Choroid plexus epithelial cell (primary cell): ENCODE results near the gene EPB41L4B.

Experiments
- DNase-seq: peaks from one replicate; pipeline ENCODE4 v3.0.0-alpha.2; 2010; ENCODE audit warnings: low read depth
- H3K4me3 ChIP-seq: 2 replicates; pipeline ENCODE4 v1.5.1; 2011; ENCODE audit warnings: low read depth, mild to moderate bottlenecking, control low read depth, low read length, moderate library complexity
- CTCF ChIP-seq: conservative IDR thresholded peaks from 2 replicates; pipeline ENCODE4 v1.5.1; 2011; ENCODE audit warnings: low read depth, mild to moderate bottlenecking, control low read depth, inconsistent platforms, low read length, moderate library complexity

Gene EPB41L4B

DNA sequence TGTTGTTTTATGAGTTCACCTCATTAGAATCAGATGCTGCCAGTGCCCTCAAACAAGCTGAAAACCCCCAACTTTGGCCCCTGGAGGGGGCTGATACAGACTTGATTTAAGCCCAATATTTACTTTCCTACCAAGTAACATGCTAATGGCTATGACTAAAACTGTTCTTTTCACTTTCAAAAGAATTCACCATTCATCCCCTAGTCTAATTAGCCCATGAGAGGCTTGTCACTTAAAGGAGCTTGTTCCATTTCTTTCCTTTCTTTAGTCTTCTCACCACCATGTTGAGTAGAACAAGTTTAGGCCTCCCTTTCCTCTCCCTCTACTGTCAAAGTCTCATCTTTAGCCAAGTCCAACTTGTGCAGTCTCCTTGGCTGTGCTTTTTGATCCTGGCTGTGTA lies 50.4 kb downstream of the EPB41L4B start:
- H3K4me3 ChIP-seq = no peak overlapping the region
- no peak for TF ChIP-seq CTCF

GRCh38 chr9:109269839-109270238 lies 51.0 kb downstream of the EPB41L4B start:
- DNase-seq = no peak
- no peak for TF ChIP-seq CTCF
- H3K4me3 ChIP-seq = no peak overlapping the region

More for the DNA sequence above, 50.4 kb downstream of the EPB41L4B start:
- no peak for DNase-seq

DNA sequence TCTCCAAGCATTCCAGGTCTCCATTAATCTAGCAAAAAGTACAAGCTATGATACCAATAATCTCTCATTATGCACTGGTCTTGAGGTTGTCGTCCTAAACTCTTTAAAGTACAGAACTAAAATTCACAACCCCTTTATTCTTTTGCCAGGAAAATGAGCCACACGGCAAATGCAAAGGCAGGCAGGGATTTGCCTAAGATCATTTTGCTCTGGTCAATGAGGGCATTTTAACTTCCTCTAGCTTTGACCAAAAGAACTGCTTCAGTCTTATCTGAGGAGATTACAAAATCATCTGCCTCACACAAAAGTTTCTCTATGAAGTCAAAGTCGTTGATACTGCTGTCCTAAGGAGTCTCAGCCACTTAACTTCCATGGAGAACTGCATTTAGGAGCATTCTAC lies 51.8 kb downstream of the EPB41L4B start:
- no peak for DNase-seq
- no peak overlapping the region for H3K4me3 ChIP-seq
- TF ChIP-seq CTCF = no peak

- DNase-seq = no peak
- TF ChIP-seq CTCF = no peak
- no peak overlapping the region for H3K4me3 ChIP-seq
Observed at GRCh38 chr9:109267555-109267954, 53.3 kb downstream of the EPB41L4B start.

DNA sequence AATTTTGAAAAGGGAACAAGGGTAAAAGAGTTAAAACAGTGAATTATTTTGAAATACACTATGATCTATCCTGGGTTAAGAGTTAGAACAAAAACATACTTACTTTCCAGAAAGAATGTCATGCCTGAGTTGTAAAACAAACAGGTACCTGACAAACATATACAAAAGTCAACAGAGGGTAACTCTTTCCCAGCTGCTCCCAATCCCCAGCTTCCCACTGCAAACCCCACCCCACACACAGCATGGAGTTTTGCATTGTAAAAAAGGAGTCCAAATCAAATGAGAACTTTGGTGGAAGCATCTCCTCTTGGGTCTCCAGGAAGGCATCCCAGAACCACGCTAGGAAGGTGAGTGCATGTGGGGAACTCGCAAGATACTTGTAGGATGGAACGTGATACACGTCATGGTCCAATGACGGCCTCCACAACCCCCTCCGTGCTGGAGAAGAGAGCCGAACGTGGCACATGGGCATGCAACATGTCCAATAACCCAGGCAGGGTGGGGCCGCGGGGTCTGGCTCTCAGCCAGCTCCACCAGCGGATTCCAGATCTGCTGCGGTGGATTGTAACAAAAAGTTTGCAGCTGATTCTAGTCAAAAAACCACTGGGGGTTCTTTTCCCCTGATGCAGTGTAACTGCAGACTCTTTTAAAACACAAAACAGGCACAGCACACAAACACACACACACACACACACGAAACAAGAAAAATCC lies 55.8 kb downstream of the EPB41L4B start:
- no peak for TF ChIP-seq CTCF
- no peak overlapping the region for H3K4me3 ChIP-seq
- DNase-seq = no peak

DNA sequence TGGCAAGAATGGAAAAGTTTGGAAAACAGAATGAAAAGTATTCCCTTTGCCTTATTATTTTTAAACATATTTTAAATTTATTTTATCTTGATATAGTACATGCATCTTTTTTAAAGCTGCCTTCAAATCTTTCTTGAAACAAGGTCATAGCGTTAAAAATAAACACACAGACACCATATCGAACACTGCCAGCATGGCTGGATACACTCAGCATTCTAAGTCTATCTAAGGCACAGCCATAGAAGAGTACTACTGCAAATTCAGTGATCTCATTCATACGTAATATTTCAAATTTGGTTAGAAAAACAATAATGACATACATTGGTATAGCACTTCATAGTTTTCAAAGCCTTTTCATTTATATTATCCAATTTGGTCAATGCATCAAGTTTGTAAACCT lies 57.5 kb downstream of the EPB41L4B start:
- no peak for TF ChIP-seq CTCF
- no peak overlapping the region for H3K4me3 ChIP-seq
- DNase-seq = no peak
